Neuronal stem cell (in vitro differentiated cells): ENCODE results near the gene ZRANB1.

Experiments used
- DNase-seq: peaks from one replicate; pipeline ENCODE4 v3.0.0-alpha.2; 2013; ENCODE audit warnings: low spot score
- H2AFZ ChIP-seq: one replicate; pipeline ENCODE4 v1.6.1; 2013; ENCODE audit warnings: mild to moderate bottlenecking, low read length, inconsistent platforms
- H2AK5ac ChIP-seq: 2 replicates; pipeline ENCODE4 v1.6.1; 2013; ENCODE audit warnings: low read depth, mild to moderate bottlenecking, inconsistent platforms, low read length, moderate library complexity, mixed read lengths
- H2BK120ac ChIP-seq: 2 replicates; pipeline ENCODE4 v1.6.1; 2013; ENCODE audit warnings: low read depth, mild to moderate bottlenecking, inconsistent platforms, low read length, moderate library complexity, mixed read lengths
- H2BK12ac ChIP-seq: one replicate; pipeline ENCODE4 v1.6.1; 2013; ENCODE audit warnings: low read length, inconsistent platforms
- H2BK15ac ChIP-seq: 2 replicates; pipeline ENCODE4 v1.6.1; 2013; ENCODE audit warnings: mild to moderate bottlenecking, low read length, inconsistent platforms, mixed read lengths
- H2BK5ac ChIP-seq: one replicate; pipeline ENCODE4 v1.6.1; 2013; ENCODE audit warnings: inconsistent platforms, mild to moderate bottlenecking, low read length, moderate library complexity
- H3K14ac ChIP-seq: one replicate; pipeline ENCODE4 v1.6.1; 2013; ENCODE audit warnings: low read length, inconsistent platforms
- H3K18ac ChIP-seq: 2 replicates; pipeline ENCODE4 v1.6.1; 2013; ENCODE audit warnings: low read length, inconsistent platforms
- H3K23ac ChIP-seq: 2 replicates; pipeline ENCODE4 v1.6.1; 2013; ENCODE audit warnings: low read depth, mild to moderate bottlenecking, mixed read lengths, low read length, inconsistent platforms; ENCODE audit not compliant: poor library complexity
- H3K27ac ChIP-seq: replicated peaks from 3 replicates; pipeline ENCODE4 v1.5.1; 2013; ENCODE audit warnings: low read length, inconsistent platforms
- H3K27me3 ChIP-seq, 3 experiments: 2 replicates each; pipeline ENCODE4 v1.6.1; 2013; ENCODE audit warnings: low read length in 3 of 3, mild to moderate bottlenecking in 2 of 3, inconsistent platforms in 1 of 3, low read depth in 1 of 3, mixed read lengths in 1 of 3, moderate library complexity in 1 of 3; ENCODE audit not compliant: control insufficient read depth in 3 of 3, insufficient read depth in 3 of 3
- H3K36me3 ChIP-seq, 2 donors: replicated peaks in 1 of 2; 2 replicates each; pipeline ENCODE4 v1.6.1; 2013; ENCODE audit warnings: low read length in 2 of 2; ENCODE audit not compliant: control insufficient read depth in 2 of 2, insufficient read depth in 2 of 2
- H3K4ac ChIP-seq: 2 replicates; pipeline ENCODE4 v1.6.1; 2013; ENCODE audit warnings: inconsistent platforms, mild to moderate bottlenecking, low read length, moderate library complexity
- H3K4me1 ChIP-seq, 2 donors: 1 replicate in 1 of 2; 2 replicates in 1 of 2; pipeline ENCODE4 v1.6.1; 2013; ENCODE audit warnings: low read length in 2 of 2, low read depth in 1 of 2; ENCODE audit not compliant: control insufficient read depth in 2 of 2, insufficient read depth in 1 of 2
- H3K4me2 ChIP-seq: one replicate; pipeline ENCODE4 v1.6.1; 2013; ENCODE audit warnings: mild to moderate bottlenecking, low read length, inconsistent platforms; ENCODE audit not compliant: insufficient read depth, poor library complexity, severe bottlenecking
- H3K4me3 ChIP-seq, 2 donors: 2 replicates each; pipeline ENCODE4 v1.5.1; 2013; ENCODE audit warnings: low read length in 2 of 2, mild to moderate bottlenecking in 2 of 2, inconsistent platforms in 1 of 2, moderate library complexity in 1 of 2
- H3K79me1 ChIP-seq: one replicate; pipeline ENCODE4 v1.6.1; 2013; ENCODE audit warnings: low read depth, mild to moderate bottlenecking, inconsistent platforms, low read length, moderate library complexity
- H3K9ac ChIP-seq: one replicate; pipeline ENCODE4 v1.6.1; 2013; ENCODE audit warnings: mild to moderate bottlenecking, low read depth, low read length, inconsistent platforms; ENCODE audit not compliant: poor library complexity
- H3K9me3 ChIP-seq, 2 donors: replicated peaks in 1 of 2; 2 replicates each; pipeline versions ENCODE3 to v1.6.1; 2013; ENCODE audit warnings: low read length in 2 of 2, mild to moderate bottlenecking in 2 of 2, inconsistent platforms in 1 of 2, low read depth in 1 of 2, mixed read lengths in 1 of 2, moderate library complexity in 1 of 2; ENCODE audit not compliant: control insufficient read depth in 2 of 2, insufficient read depth in 1 of 2
- H4K8ac ChIP-seq: one replicate; pipeline ENCODE4 v1.6.1; 2013; ENCODE audit warnings: low read depth, mild to moderate bottlenecking, inconsistent platforms, low read length, moderate library complexity
- H4K91ac ChIP-seq: one replicate; pipeline ENCODE4 v1.6.1; 2013; ENCODE audit warnings: low read length, low read depth, mild to moderate bottlenecking, inconsistent platforms; ENCODE audit not compliant: poor library complexity
- WGBS, 2 donors: extraction: QIAGEN DNeasy Blood & Tissue Kit; methylation state at CpG; one replicate each; pipeline ENCODE4 v1.1.7; 2013; ENCODE audit warnings: missing lambda C conversion rate in 2 of 2, mixed read lengths in 1 of 2; ENCODE audit not compliant: insufficient read length in 2 of 2, insufficient replicate concordance in 1 of 2; ENCODE audit errors: extremely low coverage in 2 of 2; 5-methylcytosine and 5-hydroxymethylcytosine counted together

ZRANB1 gene

GRCh38 chr10:124955243-124955642, 13.3 kb downstream of the ZRANB1 start:
- no peak overlapping the region for H3K4ac ChIP-seq
- H2AK5ac ChIP-seq, result no peak overlapping the region
- no CpG with 5 or more reads among the region's 7 CpGs for WGBS, 2 donors
- no peaks in the 10 kb centered on the region for H3K27me3 ChIP-seq
- no peak overlapping the region for H3K9ac ChIP-seq
- H3K36me3 ChIP-seq, result peaks cover 2 to 23% of the 10 kb centered on the region in 2 donors
- H3K4me2 ChIP-seq, result no peak overlapping the region
- no peak overlapping the region for H2BK120ac ChIP-seq
- H3K4me3 ChIP-seq, result no peak overlapping the region
- H3K23ac ChIP-seq, result no peak overlapping the region
- H3K4me1 ChIP-seq, result no peaks in the 10 kb centered on the region
- H3K14ac ChIP-seq, result no peak overlapping the region
- H4K91ac ChIP-seq, result no peak overlapping the region
- no peak for DNase-seq
- H3K9me3 ChIP-seq, result no peaks in the 10 kb centered on the region
- H2BK12ac ChIP-seq, result no peak overlapping the region
- H3K27ac ChIP-seq, result no peak overlapping the region
- H3K79me1 ChIP-seq, result peaks cover 4% of the 10 kb centered on the region
- no peak overlapping the region for H2BK5ac ChIP-seq
- no peak overlapping the region for H4K8ac ChIP-seq
- H3K18ac ChIP-seq, result no peak overlapping the region
- no peak overlapping the region for H2AFZ ChIP-seq
- no peak overlapping the region for H2BK15ac ChIP-seq

- Histone ChIP-seq H3K27ac (no peak overlapping the region), H3K9me3 (no peaks in the 10 kb centered on the region), H3K23ac (no peak overlapping the region), H3K4me2 (no peak overlapping the region), H2BK15ac (no peak overlapping the region), H4K8ac (no peak overlapping the region), H3K4me3 (no peak overlapping the region), H2BK5ac (no peak overlapping the region), H2AFZ (no peak overlapping the region), H2BK12ac (no peak overlapping the region), H3K14ac (no peak overlapping the region), H3K36me3 (peaks cover 2 to 20% of the 10 kb centered on the region in 2 donors), H3K79me1 (peaks cover 4% of the 10 kb centered on the region), H4K91ac (no peak overlapping the region), H3K9ac (no peak overlapping the region), H2AK5ac (no peak overlapping the region), H2BK120ac (no peak overlapping the region), H3K27me3 (no peaks in the 10 kb centered on the region), H3K4ac (no peak overlapping the region), H3K18ac (no peak overlapping the region), H3K4me1 (no peaks in the 10 kb centered on the region)
- WGBS, 2 donors, result no CpG with 5 or more reads among the region's 10 CpGs
- DNase-seq, result no peak
Measured at GRCh38 chr10:124955868-124956267, 13.9 kb downstream of the ZRANB1 start.

GRCh38 chr10:124956764-124957163, 14.8 kb downstream of the ZRANB1 start:
- no peak overlapping the region for H3K23ac ChIP-seq
- H2AFZ ChIP-seq, result no peak overlapping the region
- H3K4me3 ChIP-seq, result no peak overlapping the region
- no peak overlapping the region for H2BK12ac ChIP-seq
- H3K18ac ChIP-seq, result no peak overlapping the region
- H3K4me2 ChIP-seq, result no peak overlapping the region
- H2AK5ac ChIP-seq, result no peak overlapping the region
- H3K4ac ChIP-seq, result no peak overlapping the region
- no peaks in the 10 kb centered on the region for H3K9me3 ChIP-seq
- H4K8ac ChIP-seq, result no peak overlapping the region
- no peak overlapping the region for H3K14ac ChIP-seq
- no peak overlapping the region for H3K27ac ChIP-seq
- H3K27me3 ChIP-seq, result no peaks in the 10 kb centered on the region
- H2BK15ac ChIP-seq, result no peak overlapping the region
- no peak overlapping the region for H3K9ac ChIP-seq
- H4K91ac ChIP-seq, result no peak overlapping the region
- H2BK5ac ChIP-seq, result no peak overlapping the region
- DNase-seq, result no peak
- no CpG with 5 or more reads among the region's 1 CpG for WGBS, 2 donors
- peaks cover 4% of the 10 kb centered on the region for H3K79me1 ChIP-seq
- no peaks in the 10 kb centered on the region for H3K4me1 ChIP-seq
- H3K36me3 ChIP-seq, result peaks cover 2 to 20% of the 10 kb centered on the region in 2 donors
- no peak overlapping the region for H2BK120ac ChIP-seq

DNA sequence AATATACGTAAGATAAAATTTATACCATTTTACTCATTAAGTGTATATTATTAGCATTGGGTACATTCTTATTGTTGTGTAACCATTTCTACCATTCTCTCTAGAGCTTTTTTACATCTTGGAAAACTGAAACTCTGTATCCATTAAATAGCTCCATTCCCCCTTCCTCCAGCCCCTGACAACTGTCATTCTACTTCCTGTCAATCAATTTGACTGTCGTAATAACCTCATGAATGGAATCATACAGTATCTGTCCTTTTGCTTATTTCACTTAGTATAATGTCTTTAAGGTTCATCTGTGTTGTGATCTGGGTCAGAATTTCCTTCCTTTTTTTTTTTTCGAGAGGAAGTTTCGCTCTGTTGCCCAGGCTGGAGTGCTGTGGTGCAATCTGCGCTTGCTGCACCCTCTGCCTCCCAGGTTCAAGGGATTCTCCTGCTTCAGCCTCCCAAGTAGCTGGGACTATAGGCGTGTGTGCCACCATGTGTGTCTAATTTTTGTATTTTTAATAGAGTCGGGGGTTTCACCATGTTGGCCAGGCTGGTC, 15.6 kb downstream of the ZRANB1 start:
- H4K8ac ChIP-seq, result no peak overlapping the region
- H2BK12ac ChIP-seq, result no peak overlapping the region
- H4K91ac ChIP-seq, result no peak overlapping the region
- peaks cover 2 to 15% of the 10 kb centered on the region in 2 donors for H3K36me3 ChIP-seq
- H3K23ac ChIP-seq, result no peak overlapping the region
- no peak for DNase-seq
- no peak overlapping the region for H2AFZ ChIP-seq
- no CpG with 5 or more reads among the region's 7 CpGs for WGBS, 2 donors
- H2BK15ac ChIP-seq, result no peak overlapping the region
- no peaks in the 10 kb centered on the region for H3K27me3 ChIP-seq
- no peak overlapping the region for H3K4me3 ChIP-seq
- H3K14ac ChIP-seq, result no peak overlapping the region
- no peak overlapping the region for H2BK120ac ChIP-seq
- H3K79me1 ChIP-seq, result peaks cover 4% of the 10 kb centered on the region
- H3K18ac ChIP-seq, result no peak overlapping the region
- H3K27ac ChIP-seq, result no peak overlapping the region
- no peaks in the 10 kb centered on the region for H3K9me3 ChIP-seq
- no peak overlapping the region for H2AK5ac ChIP-seq
- H2BK5ac ChIP-seq, result no peak overlapping the region
- no peak overlapping the region for H3K9ac ChIP-seq
- H3K4ac ChIP-seq, result no peak overlapping the region
- H3K4me2 ChIP-seq, result no peak overlapping the region
- no peaks in the 10 kb centered on the region for H3K4me1 ChIP-seq
